ENCODE data around the gene STK17B. TPM values are rescaled to one million over a fixed set of nuclear protein-coding genes. Genes with fewer than 3 reads are reported as not detected.
"Not testable (repeated sequence)": the region's sequence is repeated elsewhere in the genome, so short reads cannot be mapped to it uniquely, and the experiment has no call there.

The STK17B gene
- total RNA-seq, 1 experiment from 2014 or later, result 353 TPM

GRCh38 chr2:196096982-196097745 is 74.2 kb downstream of the STK17B start:
- Histone ChIP-seq H3K79me2 (ENCODE audit: low read length) (no peaks in the 10 kb centered on the region), H3K27me3 (ENCODE audit: low read length) (no peaks in the 10 kb centered on the region), H4K20me1 (ENCODE audit: insufficient read depth, low read depth, low read length) (no peaks in the 10 kb centered on the region), H3K9ac (ENCODE audit: low read length) (no peak overlapping the region), H3K9me3 (ENCODE audit: low read length) (no peaks in the 10 kb centered on the region), H3K4me3 (ENCODE audit: low read length) (no peak overlapping the region), H3K9me2 (replicated peaks; ENCODE audit: insufficient read depth, low read length) (no peaks in the 10 kb centered on the region), H3K4me2 (ENCODE audit: low read depth, low read length, poor library complexity, severe bottlenecking) (no peak overlapping the region), H3K4me1 (ENCODE audit: low read length) (peaks cover 27% of the 10 kb centered on the region), H3K36me3 (ENCODE audit: insufficient read depth, low read length) (no peaks in the 10 kb centered on the region), H2AFZ (ENCODE audit: low read length) (no peak overlapping the region), H3K27ac (ENCODE audit: low read length) (no peak overlapping the region)
- no peak for DNase-seq

DNA sequence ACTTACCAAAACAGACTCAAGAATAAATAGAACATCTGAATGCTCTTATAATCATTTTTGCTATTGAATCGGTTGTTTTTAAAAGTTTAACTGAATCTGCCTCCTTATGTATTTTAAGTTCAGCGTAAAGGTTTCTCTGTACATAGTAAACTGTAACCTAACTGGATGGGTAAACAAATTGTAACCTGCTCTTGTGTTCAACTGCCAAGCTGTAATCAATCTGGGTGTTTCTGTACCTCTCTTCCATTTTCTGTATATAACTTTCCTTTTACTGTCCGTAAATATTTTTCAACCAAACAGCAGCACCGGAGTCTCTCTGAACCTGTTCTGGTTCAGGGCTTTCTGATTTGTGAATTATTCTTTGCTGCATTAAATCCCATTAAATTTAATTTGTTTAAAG is 75.1 kb downstream of the STK17B start:
- Histone ChIP-seq H3K27ac (ENCODE audit: low read length) (no peak overlapping the region), H2AFZ (ENCODE audit: low read length) (no peak overlapping the region), H3K79me2 (ENCODE audit: low read length) (no peaks in the 10 kb centered on the region), H3K4me2 (ENCODE audit: low read depth, low read length, poor library complexity, severe bottlenecking) (no peak overlapping the region), H3K4me1 (ENCODE audit: low read length) (peaks cover 18% of the 10 kb centered on the region), H3K36me3 (ENCODE audit: insufficient read depth, low read length) (no peaks in the 10 kb centered on the region), H3K9me2 (replicated peaks; ENCODE audit: insufficient read depth, low read length) (no peaks in the 10 kb centered on the region), H4K20me1 (ENCODE audit: insufficient read depth, low read depth, low read length) (no peaks in the 10 kb centered on the region), H3K27me3 (ENCODE audit: low read length) (no peaks in the 10 kb centered on the region), H3K9ac (ENCODE audit: low read length) (no peak overlapping the region), H3K9me3 (ENCODE audit: low read length) (no peaks in the 10 kb centered on the region), H3K4me3 (ENCODE audit: low read length) (no peak overlapping the region)
- DNase-seq, result no peak

DNA sequence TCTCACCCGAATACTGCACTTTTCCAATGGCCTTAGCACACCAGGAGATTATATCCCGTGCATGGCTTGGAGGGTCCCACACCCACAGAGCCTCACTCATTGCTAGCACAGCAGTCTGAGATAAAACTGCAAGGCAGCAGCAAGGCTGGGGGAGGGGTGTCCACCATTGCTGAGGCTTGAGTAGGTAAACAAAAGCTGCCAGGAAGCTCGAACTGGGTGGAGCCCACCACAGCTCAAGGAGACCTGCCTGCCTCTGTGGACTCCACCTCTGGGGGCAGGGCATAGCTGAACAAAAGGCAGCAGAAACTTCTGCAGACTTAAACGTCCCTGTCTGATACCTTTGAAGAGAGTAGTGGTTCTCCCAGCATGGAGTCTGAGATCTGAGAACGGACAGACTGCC is 81.9 kb downstream of the STK17B start:
- not testable (repeated sequence) for H4K20me1 ChIP-seq (ENCODE audit: insufficient read depth, low read depth, low read length); DNase-seq; H2AFZ ChIP-seq (ENCODE audit: low read length); H3K9me2 ChIP-seq (replicated peaks; ENCODE audit: insufficient read depth, low read length); H3K27me3 ChIP-seq (ENCODE audit: low read length); H3K9ac ChIP-seq (ENCODE audit: low read length); H3K4me3 ChIP-seq (ENCODE audit: low read length); H3K79me2 ChIP-seq (ENCODE audit: low read length); H3K27ac ChIP-seq (ENCODE audit: low read length); H3K4me2 ChIP-seq (ENCODE audit: low read depth, low read length, poor library complexity, severe bottlenecking); H3K9me3 ChIP-seq (ENCODE audit: low read length); H3K4me1 ChIP-seq (ENCODE audit: low read length); H3K36me3 ChIP-seq (ENCODE audit: insufficient read depth, low read length)

GRCh38 chr2:196088203-196088602 is 83.2 kb downstream of the STK17B start:
- no peaks in the 10 kb centered on the region for H4K20me1 ChIP-seq (ENCODE audit: insufficient read depth, low read depth, low read length)
- no peaks in the 10 kb centered on the region for H3K9me2 ChIP-seq (replicated peaks; ENCODE audit: insufficient read depth, low read length)
- peaks cover 6% of the 10 kb centered on the region; the same call in 1 of the 2 replicates for H3K4me1 ChIP-seq (ENCODE audit: low read length)
- peak; percentile 42 for DNase-seq
- no peaks in the 10 kb centered on the region; the same call in 1 of the 2 replicates for H3K9me3 ChIP-seq (ENCODE audit: low read length)
- H3K27me3 ChIP-seq (ENCODE audit: low read length), result no peaks in the 10 kb centered on the region
- no peaks in the 10 kb centered on the region for H3K79me2 ChIP-seq (ENCODE audit: low read length)
- no peaks in the 10 kb centered on the region for H3K36me3 ChIP-seq (ENCODE audit: insufficient read depth, low read length)
- H3K27ac ChIP-seq (ENCODE audit: low read length), result no peak overlapping the region
- no peak overlapping the region for H3K4me3 ChIP-seq (ENCODE audit: low read length)
- H3K4me2 ChIP-seq (ENCODE audit: low read depth, low read length, poor library complexity, severe bottlenecking), result no peak overlapping the region
- H3K9ac ChIP-seq (ENCODE audit: low read length), result no peak overlapping the region
- no peak overlapping the region for H2AFZ ChIP-seq (ENCODE audit: low read length)

DNA sequence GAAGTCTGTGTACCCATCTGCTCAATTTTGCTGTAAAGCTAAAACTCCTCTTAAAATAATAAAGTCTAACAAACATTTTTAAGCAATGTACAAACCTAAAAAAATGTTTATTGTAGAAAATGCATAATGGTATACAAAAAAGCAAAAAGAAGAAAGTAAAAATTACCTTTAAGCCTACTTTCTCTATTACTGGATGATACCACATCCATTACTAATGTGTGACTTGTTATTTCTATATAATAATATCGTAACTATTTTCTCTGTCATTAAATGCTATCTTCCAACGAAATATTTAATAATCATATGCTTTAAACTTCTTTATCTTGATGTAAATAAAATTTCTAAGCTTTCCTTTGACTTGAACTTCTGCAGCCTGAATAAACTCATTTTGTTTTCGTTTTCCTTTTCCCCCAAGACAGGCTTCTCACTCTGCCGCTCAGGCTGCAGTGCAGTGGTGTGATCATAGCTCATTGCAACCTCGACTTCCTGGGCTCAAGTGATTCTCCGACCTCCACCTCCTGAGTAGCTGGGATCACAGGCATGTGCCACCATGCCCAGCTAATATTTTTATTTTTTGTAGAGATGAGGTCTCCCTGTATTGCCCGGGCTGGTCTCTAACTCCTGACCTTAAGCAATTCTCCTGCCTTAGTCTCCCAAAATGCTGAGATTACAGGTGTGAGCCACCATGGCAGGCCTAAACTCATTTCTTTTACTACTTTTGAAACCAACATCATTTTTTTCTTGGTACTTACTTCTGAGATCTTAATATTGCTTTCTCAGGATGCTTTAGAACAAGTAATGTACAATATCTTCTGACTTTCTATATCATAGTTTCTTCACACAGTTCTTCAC is 84.6 kb downstream of the STK17B start:
- Histone ChIP-seq H3K4me3 (ENCODE audit: low read length) (no peak overlapping the region), H2AFZ (ENCODE audit: low read length) (no peak overlapping the region), H3K9me3 (ENCODE audit: low read length) (no peaks in the 10 kb centered on the region; the same call in 1 of the 2 replicates), H3K36me3 (ENCODE audit: insufficient read depth, low read length) (no peaks in the 10 kb centered on the region), H3K27me3 (ENCODE audit: low read length) (no peaks in the 10 kb centered on the region), H3K27ac (ENCODE audit: low read length) (no peak overlapping the region), H3K79me2 (ENCODE audit: low read length) (no peaks in the 10 kb centered on the region), H3K4me2 (ENCODE audit: low read depth, low read length, poor library complexity, severe bottlenecking) (no peak overlapping the region), H3K9me2 (replicated peaks; ENCODE audit: insufficient read depth, low read length) (no peaks in the 10 kb centered on the region), H4K20me1 (ENCODE audit: insufficient read depth, low read depth, low read length) (no peaks in the 10 kb centered on the region), H3K4me1 (ENCODE audit: low read length) (peaks cover 6% of the 10 kb centered on the region; the same call in 1 of the 2 replicates), H3K9ac (ENCODE audit: low read length) (no peak overlapping the region)
- DNase-seq, result peak; percentile 28

DNA sequence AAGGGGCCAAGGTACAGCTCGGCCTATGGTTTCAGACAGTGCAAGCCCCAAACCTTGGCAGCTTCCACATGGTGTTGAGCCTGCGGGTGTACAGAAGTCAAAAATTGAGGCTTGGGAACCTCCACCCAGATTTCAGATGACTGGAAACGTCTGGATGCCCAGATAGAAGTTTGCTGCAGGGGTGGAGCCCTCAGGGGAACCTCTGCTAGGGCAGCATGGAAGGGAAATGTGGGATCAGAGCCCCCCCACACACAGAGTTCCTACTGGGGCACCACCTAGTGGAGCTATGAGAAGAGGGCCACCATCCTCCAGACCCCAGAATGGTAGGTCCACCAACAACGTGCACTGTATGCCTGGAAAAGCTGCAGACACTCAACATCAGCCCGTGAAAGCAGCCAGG is 87.8 kb downstream of the STK17B start:
- Histone ChIP-seq H3K27ac (ENCODE audit: low read length) (no peak overlapping the region), H3K9me3 (ENCODE audit: low read length) (no peaks in the 10 kb centered on the region; the same call in 1 of the 2 replicates), H3K27me3 (ENCODE audit: low read length) (no peaks in the 10 kb centered on the region), H3K36me3 (ENCODE audit: insufficient read depth, low read length) (no peaks in the 10 kb centered on the region), H3K9me2 (replicated peaks; ENCODE audit: insufficient read depth, low read length) (no peaks in the 10 kb centered on the region), H3K79me2 (ENCODE audit: low read length) (no peaks in the 10 kb centered on the region), H3K4me2 (ENCODE audit: low read depth, low read length, poor library complexity, severe bottlenecking) (no peak overlapping the region), H2AFZ (ENCODE audit: low read length) (no peak overlapping the region), H3K9ac (ENCODE audit: low read length) (no peak overlapping the region), H3K4me3 (ENCODE audit: low read length) (no peak overlapping the region), H3K4me1 (ENCODE audit: low read length) (peaks cover 17% of the 10 kb centered on the region), H4K20me1 (ENCODE audit: insufficient read depth, low read depth, low read length) (no peaks in the 10 kb centered on the region)
- DNase-seq, result peak; percentile 37

Other genes with a start within 250 kb of the STK17B start
- gene DNAH7, start 102.7 kb downstream of the STK17B start, total RNA-seq (2014; rRNA removed; shearing (Covaris generic); ENCODE audit: low replicate concordance), result 0.14 and 0.82 TPM in 2 replicates